A549 treated with CpdA at 1 μM for 4 hours (cell line): ENCODE data around the gene APELA. TPM values are rescaled to one million over a fixed set of nuclear protein-coding genes. Genes with fewer than 3 reads are reported as not detected.

Source experiments
- total RNA-seq: library from RNA; stranded (reverse); fragments of 200-300 nt; extraction: Qiagen RNA extraction; gene quantifications from 5 replicates; pipeline ENCODE4 v1.2.3, GENCODE V29; 2022; ENCODE audit warnings: low read depth

Gene APELA, protein sequence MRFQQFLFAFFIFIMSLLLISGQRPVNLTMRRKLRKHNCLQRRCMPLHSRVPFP
- not detected in 5 replicates for total RNA-seq

DNA sequence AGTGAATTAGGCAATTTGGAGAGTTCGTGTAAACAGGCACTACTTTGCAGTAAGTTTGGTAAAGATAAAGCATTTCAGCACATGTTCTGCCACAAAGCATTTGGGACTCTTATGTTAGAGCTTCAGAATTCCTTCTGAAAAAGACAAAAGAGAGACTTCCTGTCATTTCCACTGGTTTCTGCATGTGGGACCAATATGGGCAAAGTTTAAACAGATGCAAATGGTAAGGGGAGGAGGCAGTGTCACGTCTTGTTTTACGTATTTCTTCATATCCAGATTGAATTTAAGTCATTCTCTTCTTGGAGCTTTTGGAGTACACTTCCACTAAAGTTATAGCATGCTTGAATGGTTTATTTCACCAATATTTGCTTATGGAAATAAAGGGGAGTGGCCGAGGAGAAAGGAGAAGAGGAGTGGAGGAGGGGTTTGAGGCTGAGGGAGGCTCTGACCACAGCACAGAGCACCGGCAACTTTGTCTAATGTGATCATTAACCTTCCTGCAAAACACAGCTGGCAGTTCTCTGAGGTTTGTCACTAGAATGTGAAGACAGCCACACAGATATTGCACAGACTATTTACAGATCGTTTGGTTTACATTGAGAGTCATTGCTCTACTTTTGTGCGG lies at the start of gene APELA:
APELA (plus strand) TSS at position 479 of the 625 bp plus-strand sequence. CDS start 154 bp downstream, outside the sequence.

Other genes starting within 250 kb of the APELA start
- 0.05 to 0.08 TPM (median 0.05 TPM) in 3 of 5 replicates, not detected in the others for gene SMIM31, start 123.0 kb upstream of the APELA start, total RNA-seq
- gene TRIM61, start 100.5 kb downstream of the APELA start, total RNA-seq: not detected in 5 replicates
- not detected in 5 replicates for gene TRIM60, start 154.8 kb downstream of the APELA start, total RNA-seq
- not detected in 5 replicates for gene TRIM75, start 176.7 kb downstream of the APELA start, total RNA-seq
- 7.0 to 9.6 TPM (median 8.0 TPM) in 5 replicates for gene TMEM192, start 235.7 kb downstream of the APELA start, total RNA-seq